GM12891 (cell line): Measurements from ENCODE around the gene SNX19.

Source experiments
- POLR2A ChIP-seq: IDR thresholded peaks from 2 replicates; pipeline ENCODE4 v1.6.1; 2011; ENCODE audit warnings: low read depth, low read length, control low read depth
- POLR2AphosphoS5 ChIP-seq: IDR thresholded peaks from 2 replicates; pipeline ENCODE4 v1.6.1; 2011; ENCODE audit warnings: low read depth, low read length, control low read depth
- SPI1 ChIP-seq: IDR thresholded peaks from 2 replicates; pipeline ENCODE4 v1.6.1; 2011; ENCODE audit warnings: low read depth, low read length, control low read depth
- TAF1 ChIP-seq: IDR thresholded peaks from 2 replicates; pipeline ENCODE4 v1.6.1; 2011; ENCODE audit warnings: low read depth, low read length, control low read depth

- TF ChIP-seq POLR2AphosphoS5 = no peak
- TF ChIP-seq TAF1 = no peak
- no peak for TF ChIP-seq POLR2A
- TF ChIP-seq SPI1 = no peak
Observed at GRCh38 chr11:130947058-130947457, 30.8 kb upstream of the SNX19 start.
